NCI-H1092 treated with DMSO at 0.1 percent for 48 hours (cell line): Measurements from ENCODE around the gene RAB20.
"Not testable (repeated sequence)": the region's sequence is repeated elsewhere in the genome, so short reads cannot be mapped to it uniquely, and the experiment has no call there.

Experiments
- DNase-seq: peaks from one replicate; lab custom pipeline; 2025; lab: John Stamatoyannopoulos, UW

RAB20 gene

DNA sequence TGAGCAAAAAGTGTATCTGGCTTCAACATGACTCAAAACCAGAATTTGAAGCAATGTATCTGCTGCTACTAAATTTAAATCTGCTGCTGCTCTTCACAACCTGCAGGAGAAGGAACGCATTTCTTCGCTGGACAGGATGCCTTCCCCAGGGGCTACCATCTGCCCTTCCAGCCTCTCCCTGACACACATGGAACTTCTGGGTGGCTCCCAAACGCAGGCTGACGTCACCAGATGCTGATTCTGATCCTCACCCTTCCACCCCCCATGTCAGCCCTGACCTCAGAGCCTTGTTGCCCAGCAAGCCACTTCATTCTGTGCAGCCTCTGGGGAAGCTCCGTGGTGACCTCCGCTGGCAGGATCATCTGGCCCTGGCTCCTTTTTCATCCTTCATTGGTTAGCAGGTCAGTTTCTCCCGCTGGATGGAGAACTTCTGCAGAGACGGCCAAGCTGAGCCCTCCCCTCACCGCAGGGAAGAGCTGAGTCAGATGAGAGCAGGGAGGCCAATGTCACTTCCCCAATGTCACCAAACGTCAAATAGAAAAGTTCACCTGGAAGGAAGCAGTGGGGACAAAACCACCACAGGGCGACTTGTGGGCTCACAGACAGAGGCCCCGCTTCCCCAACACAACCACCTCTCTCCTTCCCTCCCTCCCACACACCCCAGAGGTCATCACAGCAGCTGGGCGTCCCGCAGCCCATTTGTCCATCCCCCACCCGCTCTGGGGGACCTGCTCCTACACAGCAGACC lies 14.0 kb upstream of the RAB20 start:
- no peak for DNase-seq

DNA sequence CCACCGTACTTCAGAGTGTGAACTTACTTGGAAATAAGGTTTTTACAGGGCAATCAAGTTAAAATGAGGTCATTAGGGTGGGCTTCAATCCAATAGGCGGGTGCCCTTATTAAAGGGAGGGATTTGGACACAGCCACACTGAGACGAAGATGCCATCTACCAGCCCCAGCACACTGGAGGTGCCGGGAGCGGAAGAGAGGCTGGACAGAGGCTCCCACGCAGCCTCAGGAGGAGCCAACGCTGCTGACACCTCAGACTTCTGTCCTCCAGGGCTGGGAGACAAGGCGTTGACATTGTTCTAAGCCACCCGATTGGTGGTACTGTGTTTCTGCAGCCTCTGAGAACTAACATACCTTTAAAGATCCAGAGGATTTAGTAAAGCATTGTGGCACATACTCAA lies 12.6 kb upstream of the RAB20 start:
- no peak for DNase-seq

GRCh38 chr13:110572778-110573118 lies 11.2 kb upstream of the RAB20 start:
- DNase-seq, result no peak

GRCh38 chr13:110571896-110572777 lies 10.6 kb upstream of the RAB20 start:
- DNase-seq, result no peak

DNA sequence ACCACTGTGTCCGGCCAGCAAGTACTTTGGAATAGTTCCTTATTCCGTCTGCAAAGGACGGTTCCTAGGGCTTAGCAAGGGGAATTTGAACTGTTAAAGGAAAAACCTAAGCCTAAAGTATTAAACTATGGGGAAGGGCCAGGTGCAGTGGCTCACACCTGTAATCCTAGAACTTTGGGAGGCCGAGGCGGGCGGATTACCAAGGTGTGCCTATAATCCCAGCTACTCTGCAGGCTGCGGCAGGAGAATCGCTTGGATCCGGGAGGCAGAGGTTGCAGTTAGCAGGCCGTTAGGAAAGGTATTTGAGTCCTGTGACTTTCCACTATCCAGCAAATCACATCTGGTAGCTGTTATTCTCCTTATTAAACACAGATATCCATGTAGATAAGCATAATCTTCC lies 9.4 kb upstream of the RAB20 start:
- no peak for DNase-seq

DNA sequence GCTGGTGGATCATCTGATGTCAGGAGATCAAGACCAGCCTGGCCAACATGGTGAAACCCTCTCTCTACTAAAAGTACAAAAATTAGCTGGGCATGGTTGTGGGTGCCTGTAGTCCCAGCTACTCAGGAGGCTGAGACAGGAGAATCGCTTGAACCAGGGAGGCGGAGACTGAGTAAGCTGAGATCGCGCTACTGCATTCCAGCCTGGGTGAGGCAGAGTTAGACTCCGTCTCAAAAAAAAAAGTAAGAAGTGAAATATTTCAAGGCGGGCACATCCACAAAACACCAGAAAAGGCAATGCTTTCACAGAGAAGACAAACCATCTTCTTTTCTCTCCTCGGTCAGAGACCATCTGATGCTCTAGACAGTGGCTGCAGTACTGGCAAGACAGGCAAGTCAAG lies 8.4 kb upstream of the RAB20 start:
- not testable (repeated sequence) for DNase-seq

GRCh38 chr13:110568612-110569011 lies 7.1 kb upstream of the RAB20 start:
- DNase-seq, result no peak

GRCh38 chr13:110566171-110566570 lies 4.6 kb upstream of the RAB20 start:
- DNase-seq, result no peak

DNA sequence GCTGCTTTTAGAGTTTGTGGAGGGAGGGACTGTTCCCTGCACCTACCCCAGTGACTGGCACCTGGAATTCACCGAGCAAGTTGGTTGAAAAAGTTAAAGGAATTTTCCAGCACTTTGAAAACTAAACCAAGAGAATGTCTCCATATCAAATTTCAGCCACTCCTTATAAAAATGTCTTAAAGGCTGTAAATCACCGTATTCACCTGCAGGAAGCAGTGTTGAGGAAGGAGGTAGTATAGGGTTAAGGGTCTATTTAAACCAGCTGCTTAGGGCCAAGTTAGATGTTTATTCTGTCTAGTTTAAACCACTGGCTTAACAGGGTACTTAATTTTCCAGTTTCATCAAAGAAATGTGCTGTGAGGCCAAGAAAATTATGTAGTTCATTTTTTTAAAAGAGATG lies 3.8 kb upstream of the RAB20 start:
- no peak for DNase-seq

DNA sequence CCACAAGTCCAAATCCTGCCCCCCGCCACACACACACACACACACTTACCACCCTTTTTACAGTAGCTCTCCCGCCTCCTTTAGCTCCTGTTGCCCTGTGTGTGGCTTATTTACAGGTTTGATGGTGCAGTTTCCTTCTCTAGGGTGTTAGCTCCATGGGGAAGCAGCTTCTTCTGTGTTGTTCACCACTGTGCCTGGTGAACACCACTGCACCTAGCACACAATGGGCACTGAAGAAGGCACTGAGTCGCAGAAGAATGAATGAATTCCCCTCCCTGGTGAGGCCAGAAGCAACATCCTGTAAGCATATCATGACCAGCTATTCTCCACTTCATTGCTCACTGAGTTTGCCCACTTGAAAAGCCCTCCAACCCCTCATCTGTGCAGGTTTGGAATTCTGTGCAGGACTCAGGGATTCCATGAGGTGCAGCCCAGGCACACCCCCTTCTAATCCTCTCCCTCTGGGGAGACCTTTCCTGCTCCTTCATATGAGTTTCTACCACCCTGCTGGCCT lies 3.0 kb upstream of the RAB20 start:
- DNase-seq, result no peak

DNA sequence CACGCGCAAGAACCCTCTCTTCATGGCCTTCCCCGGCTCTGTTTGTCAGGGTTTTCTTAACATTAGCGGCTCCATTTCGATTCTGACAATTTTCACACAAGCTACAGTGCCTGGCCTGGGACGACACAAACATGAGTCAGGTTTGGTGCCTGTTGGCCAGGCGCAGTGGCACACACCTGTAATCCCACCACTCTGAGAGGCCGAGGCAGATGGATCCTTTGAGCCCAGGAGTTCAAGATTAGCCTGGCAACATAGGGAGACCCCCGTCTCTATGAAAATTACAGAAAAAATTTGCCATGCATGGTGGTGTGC lies 1.9 kb upstream of the RAB20 start:
- DNase-seq, result no peak

GRCh38 chr13:110562696-110563462 lies 1.4 kb upstream of the RAB20 start:
- no peak for DNase-seq

- DNase-seq, result no peak
These were observed 595 bp upstream of the RAB20 start for GRCh38 chr13:110562036-110562597.

GRCh38 chr13:110560601-110561343 lies 750 bp downstream of the RAB20 start:
- no peak for DNase-seq

DNA sequence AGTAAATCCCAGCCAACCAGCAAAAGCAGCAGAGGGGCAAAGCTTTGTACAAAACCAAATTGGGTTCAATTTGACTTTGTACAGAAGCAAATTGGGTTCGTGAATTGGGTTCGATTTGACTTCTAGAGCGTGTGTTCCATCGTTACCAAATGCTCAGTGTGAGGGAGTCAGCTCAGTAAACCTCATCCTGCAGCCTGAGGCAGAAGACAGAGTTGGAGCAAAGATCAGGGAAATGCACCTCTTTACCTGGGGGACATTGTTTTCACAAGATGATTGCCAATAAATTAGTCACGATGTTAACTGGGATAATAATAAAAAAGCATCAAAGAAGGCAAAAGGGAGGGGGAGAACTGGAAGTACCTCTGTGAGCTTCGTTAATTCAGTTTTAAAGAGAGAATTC lies 1.5 kb downstream of the RAB20 start:
- DNase-seq, result no peak

DNA sequence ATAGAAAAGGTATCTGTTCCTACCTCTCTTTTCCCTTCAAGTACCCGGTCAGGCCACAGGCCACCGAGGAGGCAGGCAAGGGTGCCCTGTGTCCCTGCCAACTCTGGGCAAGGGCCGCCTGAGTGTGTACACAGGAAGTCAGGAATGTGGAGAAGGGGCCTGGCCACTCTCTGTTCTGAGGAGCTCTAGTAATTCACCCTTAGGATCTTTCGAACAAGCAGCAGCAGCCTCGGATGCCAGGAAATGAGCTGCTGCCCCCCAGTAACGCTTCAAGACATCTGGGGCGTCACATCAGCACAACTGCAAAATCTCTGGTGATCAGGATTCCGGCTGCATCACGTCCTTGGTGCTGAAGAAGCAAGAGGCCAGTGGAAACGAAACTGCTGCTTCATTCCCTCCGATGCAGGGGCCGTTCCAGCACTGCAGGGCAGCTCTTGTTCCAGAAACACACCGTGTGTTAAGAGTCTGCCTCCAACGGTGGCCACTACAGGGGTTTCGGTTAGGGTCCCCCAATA lies 2.0 kb downstream of the RAB20 start:
- no peak for DNase-seq

DNA sequence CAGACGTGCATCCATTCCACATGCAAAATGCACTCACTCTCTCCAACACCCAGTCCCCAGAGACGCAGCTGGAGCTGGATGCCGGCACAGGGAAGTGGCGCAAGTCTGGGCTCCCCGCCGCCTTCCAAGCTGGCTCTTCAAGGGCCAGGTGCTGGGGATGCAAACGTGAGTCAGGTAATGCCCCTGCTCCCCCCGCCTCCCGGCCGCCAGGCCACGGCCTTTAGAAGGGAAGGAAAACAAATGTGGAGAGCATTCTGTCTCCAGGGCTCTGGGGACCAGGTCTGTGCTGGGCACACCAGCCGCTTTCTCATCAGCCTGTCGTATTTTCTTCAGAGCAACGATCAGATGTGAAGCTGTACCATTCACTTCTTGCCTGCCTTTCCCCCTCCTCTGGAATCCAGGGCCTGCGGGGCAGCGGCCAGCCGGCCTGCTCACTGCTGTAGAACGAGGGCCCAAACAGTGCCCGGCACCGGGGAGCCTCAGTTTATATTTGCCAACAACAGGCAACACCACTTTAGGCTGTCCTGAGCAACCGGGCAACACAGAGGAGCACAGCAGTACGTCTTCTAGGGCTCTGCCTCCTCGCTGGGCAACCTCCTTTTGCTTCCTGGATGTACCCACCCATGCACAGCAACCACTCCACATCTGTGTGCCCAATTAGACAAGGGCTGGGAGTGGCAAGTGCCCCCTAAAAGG lies 3.8 kb downstream of the RAB20 start:
- no peak for DNase-seq

DNA sequence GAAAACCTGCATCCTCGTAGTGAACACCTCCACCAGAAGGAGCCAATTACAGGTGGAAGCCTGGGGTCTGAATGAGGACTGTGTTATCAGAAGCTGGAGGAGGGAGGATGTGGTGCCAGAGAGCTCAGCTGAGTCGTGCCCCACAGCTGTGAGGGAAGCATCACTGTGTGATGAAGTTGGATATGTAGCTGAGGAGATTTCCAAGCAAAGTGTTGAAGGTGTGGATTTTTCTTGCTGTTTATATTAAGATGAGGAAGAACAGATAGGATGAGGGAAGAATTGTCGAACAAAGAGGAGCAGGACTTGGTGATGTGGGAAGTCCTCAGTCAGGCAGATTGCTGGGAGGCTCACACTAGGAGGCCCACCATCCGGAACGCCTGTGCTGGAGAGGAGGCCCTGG lies 4.4 kb downstream of the RAB20 start:
- DNase-seq, result no peak

DNA sequence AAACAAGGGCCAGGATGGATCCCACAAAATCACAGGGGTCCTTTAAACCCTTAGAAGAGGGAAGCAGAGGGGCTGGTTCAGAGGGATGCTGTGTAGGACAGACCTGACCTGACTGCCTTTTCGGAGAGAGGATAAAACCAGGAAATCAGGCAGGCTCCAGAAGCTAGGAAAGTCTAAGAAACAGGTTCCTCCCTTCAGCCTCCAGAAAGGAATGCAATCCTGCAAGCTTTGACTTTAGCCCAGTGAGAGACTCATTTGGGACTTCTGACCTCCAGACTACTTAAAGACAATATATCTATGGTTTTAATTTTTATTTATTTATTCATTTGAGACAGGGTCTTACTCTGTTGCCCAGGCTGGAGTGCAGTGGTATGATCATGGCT lies 5.3 kb downstream of the RAB20 start:
- DNase-seq, result no peak

- no peak for DNase-seq
These were observed 5.8 kb downstream of the RAB20 start for GRCh38 chr13:110555601-110556223.
